K562 (cell line): Measurements from ENCODE around the gene MAPT. TPM values are rescaled to one million over a fixed set of nuclear protein-coding genes. Genes with fewer than 3 reads are reported as not detected.
A peak's percentile ranks its signal among the peaks of the same experiment; 100 is the strongest.

ENCODE experiments used
- ATF7 ChIP-seq: fragments of 450-650 bp; IDR thresholded peaks from 2 replicates; pipeline ENCODE4 v1.7.1; 2014; ENCODE audit warnings: mild to moderate bottlenecking, moderate library complexity
- CBFA2T3 ChIP-seq: fragments of 450-650 bp; IDR thresholded peaks from 2 replicates; pipeline ENCODE4 v1.6.1; 2017
- IFI16 ChIP-seq: fragments of 250-450 bp; sonication (Bioruptor Pico); IDR thresholded peaks from 2 replicates; pipeline ENCODE4 v2.1.2; 2022; ENCODE audit warnings: mild to moderate bottlenecking, inconsistent platforms
- KHSRP ChIP-seq: fragments of 450-650 bp; IDR thresholded peaks from 2 replicates; pipeline ENCODE4 v1.6.1; 2017
- MAFG ChIP-seq: fragments of 450-650 bp; conservative IDR thresholded peaks from 2 replicates; pipeline ENCODE4 v1.6.1; 2016; ENCODE audit warnings: missing genetic modification characterization, missing compliant biosample characterization
- MEF2D ChIP-seq: conservative IDR thresholded peaks from 2 replicates; pipeline ENCODE4 v1.6.1; 2016; ENCODE audit warnings: low read depth, missing genetic modification characterization, missing compliant biosample characterization
- MIER1 ChIP-seq: fragments of 450-650 bp; IDR thresholded peaks from 2 replicates; pipeline ENCODE4 v1.6.1; 2016; ENCODE audit warnings: antibody characterized with exemption, mild to moderate bottlenecking, low read depth
- PRPF4 ChIP-seq: fragments of 200-400 bp; formaldehyde crosslinking; IDR thresholded peaks from one replicate; pipeline ENCODE4 v1.6.1; 2017; ENCODE audit warnings: low read length, low read depth, mild to moderate bottlenecking; ENCODE audit not compliant: insufficient read depth, poor library complexity, severe bottlenecking
- RBM14 ChIP-seq: fragments of 200-400 bp; formaldehyde crosslinking; IDR thresholded peaks from 2 replicates; pipeline ENCODE4 v1.6.1; 2018; ENCODE audit warnings: low read depth, mild to moderate bottlenecking, low read length, moderate library complexity, borderline replicate concordance; ENCODE audit not compliant: insufficient read depth
- SMAD3 ChIP-seq: fragments of 450-650 bp; formaldehyde crosslinking; conservative IDR thresholded peaks from 2 replicates; pipeline ENCODE4 v1.4.0; 2020; ENCODE audit warnings: mild to moderate bottlenecking
- TAF7 ChIP-seq: fragments of 450-650 bp; IDR thresholded peaks from 2 replicates; pipeline ENCODE4 v1.6.1; 2016; ENCODE audit warnings: missing genetic modification characterization, missing compliant biosample characterization
- U2AF1 ChIP-seq: fragments of 200-400 bp; formaldehyde crosslinking; optimal IDR thresholded peaks from 2 replicates; pipeline ENCODE3; 2017; ENCODE audit warnings: mild to moderate bottlenecking, low read depth, low read length, moderate library complexity
- ZBTB17 ChIP-seq: fragments of 450-650 bp; formaldehyde crosslinking; IDR thresholded peaks from 2 replicates; pipeline ENCODE4 v1.4.0; 2020; ENCODE audit warnings: mild to moderate bottlenecking
- ZNF124 ChIP-seq: sonication (generic); formaldehyde crosslinking; IDR thresholded peaks from 2 replicates; pipeline ENCODE4 v1.8.1; 2022; ENCODE audit warnings: missing genetic modification reagents
- ZNF41 ChIP-seq: fragments of 250-450 bp; sonication (Bioruptor Pico); conservative IDR thresholded peaks from 2 replicates; pipeline ENCODE4 v1.4.0; 2020; ENCODE audit warnings: mild to moderate bottlenecking
- ZNF431 ChIP-seq: sonication (generic); formaldehyde crosslinking; IDR thresholded peaks from 2 replicates; pipeline ENCODE4 v1.8.0; 2022; ENCODE audit warnings: mild to moderate bottlenecking, missing genetic modification reagents
- ZNF444 ChIP-seq: fragments of 250-450 bp; sonication (Bioruptor Pico); IDR thresholded peaks from 2 replicates; pipeline ENCODE4 v1.4.0; 2020; ENCODE audit warnings: mild to moderate bottlenecking, moderate library complexity
- polyA plus RNA-seq, 8 experiments: library from polyadenylated mRNA; depleted of rRNA in 4 of 8; stranded (reverse) in 5 of 8; unstranded in 3 of 8; fragments of >200 nt; fragmentation: Nextera tagmentation in 2 of 8; fragmentation: Illumina TruSeq in 1 of 8; extraction: Ambion mirVana in 2 of 8; extraction: Trizol in 1 of 8; gene quantifications; 2 replicates each; pipeline versions ENCODE4 v1.2.1 to v1.2.3, GENCODE V29; 2011 to 2014; ENCODE audit warnings: inconsistent platforms in 1 of 8, missing spikeins in 1 of 8
- total RNA-seq, 7 experiments: library from RNA; depleted of rRNA in 6 of 7; stranded (reverse); fragments of >200 nt in 6 of 7; fragmentation: Illumina TruSeq in 2 of 7; extraction: Trizol in 2 of 7; gene quantifications; 2 replicates each; pipeline versions ENCODE4 v1.2.1 to v1.2.3, GENCODE V29; 2011 to 2021; ENCODE audit warnings: low replicate concordance in 1 of 7
- TF ChIP-seq, protein P1 (sequence below): fragments of 250-450 bp; sonication (Bioruptor Pico); IDR thresholded peaks from 2 replicates; pipeline ENCODE4 v1.4.0; 2020; ENCODE audit warnings: borderline replicate concordance
- TF ChIP-seq, protein P2 (sequence below): sonication (generic); formaldehyde crosslinking; IDR thresholded peaks from 2 replicates; pipeline ENCODE4 v1.8.0; 2023; ENCODE audit warnings: mild to moderate bottlenecking, missing genetic modification reagents
- TF ChIP-seq, protein P3 (sequence below): fragments of 450-650 bp; formaldehyde crosslinking; IDR thresholded peaks from 2 replicates; pipeline ENCODE4 v1.4.0; 2020; ENCODE audit warnings: mild to moderate bottlenecking
- TF ChIP-seq, protein P4 (sequence below): fragments of 250-450 bp; sonication (Bioruptor Pico); IDR thresholded peaks from 2 replicates; pipeline ENCODE4 v1.8.0; 2021; ENCODE audit warnings: moderate library complexity, mild to moderate bottlenecking, inconsistent platforms
- TF ChIP-seq, protein P5 (sequence below): fragments of 450-650 bp; conservative IDR thresholded peaks from 2 replicates; pipeline ENCODE4 v1.6.1; 2016; ENCODE audit warnings: missing genetic modification characterization, low read depth, mild to moderate bottlenecking, missing compliant biosample characterization, moderate library complexity

The MAPT gene
- total and polyA plus RNA-seq, 9 of the 15 experiments (the other 6 are each of a cell fraction or from before 2014, with no cell fraction given), result 0.04 to 1.1 (median 0.36) TPM

DNA sequence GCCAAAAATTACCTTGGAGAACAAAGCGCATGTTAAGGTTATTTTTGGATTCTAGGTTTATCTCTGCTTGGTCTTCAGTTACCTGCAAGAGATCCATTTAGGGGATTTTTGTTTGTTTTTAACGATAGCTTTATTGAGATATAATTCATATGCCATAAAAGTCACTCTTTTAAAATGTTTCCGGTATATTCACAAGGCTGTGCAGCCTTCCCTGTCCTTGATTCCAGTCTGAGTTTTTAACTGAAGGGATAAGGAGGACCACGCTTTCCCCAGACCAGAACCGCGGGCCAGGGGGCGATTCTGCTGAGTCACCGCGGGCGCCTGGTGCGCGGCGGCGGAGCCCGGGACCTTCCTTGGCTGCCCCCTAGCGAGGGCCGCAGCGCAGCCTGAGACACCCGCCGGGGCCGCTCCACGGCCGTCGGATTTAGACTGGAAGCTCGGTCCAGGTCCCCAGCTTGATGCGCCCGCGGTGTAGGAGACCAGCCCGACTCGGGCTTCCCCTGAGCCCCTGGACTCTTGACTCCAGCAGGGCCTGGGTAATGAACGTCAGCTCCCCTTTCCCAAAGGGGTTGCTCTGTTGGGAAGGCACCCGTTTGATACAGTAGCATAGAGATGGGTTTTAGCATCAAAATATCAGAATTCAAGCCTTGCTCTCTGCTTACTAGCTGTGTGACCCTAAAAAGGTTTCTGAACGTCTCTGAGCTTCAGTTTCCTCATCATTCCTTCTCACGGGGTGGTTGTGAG is 54.7 kb downstream of the MAPT start (continued):
- TF ChIP-seq ZNF41 (CRISPR knock-in tag), result no peak
- TF ChIP-seq MAFG, result peak; percentile 96
- no peak for TF ChIP-seq RBM14
- no peak for TF ChIP-seq ZNF444 (CRISPR knock-in tag)
- TF ChIP-seq CBFA2T3, result no peak
- no peak for TF ChIP-seq PRPF4
- TF ChIP-seq ZBTB17 (CRISPR knock-in tag), result no peak
- TF ChIP-seq IFI16 (CRISPR knock-in tag), result no peak
- TF ChIP-seq MIER1, result no peak
- TF ChIP-seq, protein P1, sequence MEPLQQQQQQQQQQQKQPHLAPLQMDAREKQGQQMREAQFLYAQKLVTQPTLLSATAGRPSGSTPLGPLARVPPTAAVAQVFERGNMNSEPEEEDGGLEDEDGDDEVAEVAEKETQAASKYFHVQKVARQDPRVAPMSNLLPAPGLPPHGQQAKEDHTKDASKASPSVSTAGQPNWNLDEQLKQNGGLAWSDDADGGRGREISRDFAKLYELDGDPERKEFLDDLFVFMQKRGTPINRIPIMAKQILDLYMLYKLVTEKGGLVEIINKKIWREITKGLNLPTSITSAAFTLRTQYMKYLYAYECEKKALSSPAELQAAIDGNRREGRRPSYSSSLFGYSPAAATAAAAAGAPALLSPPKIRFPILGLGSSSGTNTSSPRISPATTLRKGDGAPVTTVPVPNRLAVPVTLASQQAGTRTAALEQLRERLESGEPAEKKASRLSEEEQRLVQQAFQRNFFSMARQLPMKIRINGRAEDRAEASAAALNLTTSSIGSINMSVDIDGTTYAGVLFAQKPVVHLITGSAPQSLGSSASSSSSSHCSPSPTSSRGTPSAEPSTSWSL (CRISPR knock-in tag), result no peak
- no peak for TF ChIP-seq MEF2D (tag)
- TF ChIP-seq TAF7 (tag), result no peak
- TF ChIP-seq, protein P2, sequence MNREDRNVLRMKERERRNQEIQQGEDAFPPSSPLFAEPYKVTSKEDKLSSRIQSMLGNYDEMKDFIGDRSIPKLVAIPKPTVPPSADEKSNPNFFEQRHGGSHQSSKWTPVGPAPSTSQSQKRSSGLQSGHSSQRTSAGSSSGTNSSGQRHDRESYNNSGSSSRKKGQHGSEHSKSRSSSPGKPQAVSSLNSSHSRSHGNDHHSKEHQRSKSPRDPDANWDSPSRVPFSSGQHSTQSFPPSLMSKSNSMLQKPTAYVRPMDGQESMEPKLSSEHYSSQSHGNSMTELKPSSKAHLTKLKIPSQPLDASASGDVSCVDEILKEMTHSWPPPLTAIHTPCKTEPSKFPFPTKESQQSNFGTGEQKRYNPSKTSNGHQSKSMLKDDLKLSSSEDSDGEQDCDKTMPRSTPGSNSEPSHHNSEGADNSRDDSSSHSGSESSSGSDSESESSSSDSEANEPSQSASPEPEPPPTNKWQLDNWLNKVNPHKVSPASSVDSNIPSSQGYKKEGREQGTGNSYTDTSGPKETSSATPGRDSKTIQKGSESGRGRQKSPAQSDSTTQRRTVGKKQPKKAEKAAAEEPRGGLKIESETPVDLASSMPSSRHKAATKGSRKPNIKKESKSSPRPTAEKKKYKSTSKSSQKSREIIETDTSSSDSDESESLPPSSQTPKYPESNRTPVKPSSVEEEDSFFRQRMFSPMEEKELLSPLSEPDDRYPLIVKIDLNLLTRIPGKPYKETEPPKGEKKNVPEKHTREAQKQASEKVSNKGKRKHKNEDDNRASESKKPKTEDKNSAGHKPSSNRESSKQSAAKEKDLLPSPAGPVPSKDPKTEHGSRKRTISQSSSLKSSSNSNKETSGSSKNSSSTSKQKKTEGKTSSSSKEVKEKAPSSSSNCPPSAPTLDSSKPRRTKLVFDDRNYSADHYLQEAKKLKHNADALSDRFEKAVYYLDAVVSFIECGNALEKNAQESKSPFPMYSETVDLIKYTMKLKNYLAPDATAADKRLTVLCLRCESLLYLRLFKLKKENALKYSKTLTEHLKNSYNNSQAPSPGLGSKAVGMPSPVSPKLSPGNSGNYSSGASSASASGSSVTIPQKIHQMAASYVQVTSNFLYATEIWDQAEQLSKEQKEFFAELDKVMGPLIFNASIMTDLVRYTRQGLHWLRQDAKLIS (CRISPR knock-in tag), result no peak
- no peak for TF ChIP-seq KHSRP
- peak; percentile 25 for TF ChIP-seq U2AF1
- TF ChIP-seq SMAD3, result no peak
- TF ChIP-seq ATF7, result no peak
- no peak for TF ChIP-seq ZNF124 (CRISPR knock-in tag)
- TF ChIP-seq, protein P3, sequence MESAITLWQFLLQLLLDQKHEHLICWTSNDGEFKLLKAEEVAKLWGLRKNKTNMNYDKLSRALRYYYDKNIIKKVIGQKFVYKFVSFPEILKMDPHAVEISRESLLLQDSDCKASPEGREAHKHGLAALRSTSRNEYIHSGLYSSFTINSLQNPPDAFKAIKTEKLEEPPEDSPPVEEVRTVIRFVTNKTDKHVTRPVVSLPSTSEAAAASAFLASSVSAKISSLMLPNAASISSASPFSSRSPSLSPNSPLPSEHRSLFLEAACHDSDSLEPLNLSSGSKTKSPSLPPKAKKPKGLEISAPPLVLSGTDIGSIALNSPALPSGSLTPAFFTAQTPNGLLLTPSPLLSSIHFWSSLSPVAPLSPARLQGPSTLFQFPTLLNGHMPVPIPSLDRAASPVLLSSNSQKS (CRISPR knock-in tag), result no peak
- no peak for TF ChIP-seq ZNF431 (CRISPR knock-in tag)
- TF ChIP-seq, protein P4, sequence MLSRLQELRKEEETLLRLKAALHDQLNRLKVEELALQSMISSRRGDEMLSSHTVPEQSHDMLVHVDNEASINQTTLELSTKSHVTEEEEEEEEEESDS (CRISPR knock-in tag), result no peak
- TF ChIP-seq, protein P5, sequence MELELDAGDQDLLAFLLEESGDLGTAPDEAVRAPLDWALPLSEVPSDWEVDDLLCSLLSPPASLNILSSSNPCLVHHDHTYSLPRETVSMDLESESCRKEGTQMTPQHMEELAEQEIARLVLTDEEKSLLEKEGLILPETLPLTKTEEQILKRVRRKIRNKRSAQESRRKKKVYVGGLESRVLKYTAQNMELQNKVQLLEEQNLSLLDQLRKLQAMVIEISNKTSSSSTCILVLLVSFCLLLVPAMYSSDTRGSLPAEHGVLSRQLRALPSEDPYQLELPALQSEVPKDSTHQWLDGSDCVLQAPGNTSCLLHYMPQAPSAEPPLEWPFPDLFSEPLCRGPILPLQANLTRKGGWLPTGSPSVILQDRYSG (tag), result no peak
